Thymus (tissue), 11 donors: Measurements from ENCODE around the gene GIMAP5. TPM values are rescaled to one million over a fixed set of nuclear protein-coding genes. Genes with fewer than 3 reads are reported as not detected.
A peak's percentile ranks its signal among the peaks of the same experiment; 100 is the strongest.

Experiments used
- DNase-seq, 9 donors: peaks; one replicate each; pipeline ENCODE4 v3.0.0-alpha.2; 2013; ENCODE audit warnings: low spot score in 9 of 9, low read depth in 6 of 9, missing footprints in 1 of 9
- H3K27ac ChIP-seq, 2 donors: one replicate each; pipeline ENCODE4 v1.5.1; 2013; ENCODE audit warnings: control low read depth in 1 of 2, low read depth in 1 of 2, low read length in 1 of 2, mild to moderate bottlenecking in 1 of 2, moderate library complexity in 1 of 2
- H3K27me3 ChIP-seq, 2 donors: one replicate each; pipeline ENCODE4 v1.5.1; 2013; ENCODE audit warnings: low read length in 1 of 2; ENCODE audit not compliant: control insufficient read depth in 2 of 2, insufficient read depth in 1 of 2
- H3K36me3 ChIP-seq, 2 donors: one replicate each; pipeline ENCODE4 v1.5.1; 2013; ENCODE audit warnings: low read length in 1 of 2, mild to moderate bottlenecking in 1 of 2, moderate library complexity in 1 of 2; ENCODE audit not compliant: control insufficient read depth in 2 of 2, insufficient read depth in 2 of 2
- H3K4me1 ChIP-seq, 2 donors: one replicate each; pipeline ENCODE4 v1.5.1; 2013; ENCODE audit warnings: low read length in 2 of 2; ENCODE audit not compliant: control insufficient read depth in 2 of 2, insufficient read depth in 2 of 2
- H3K4me3 ChIP-seq, 2 donors: one replicate each; pipeline ENCODE4 v1.5.1; 2013; ENCODE audit warnings: low read length in 2 of 2, control low read depth in 1 of 2, mild to moderate bottlenecking in 1 of 2
- H3K9me3 ChIP-seq, 2 donors: one replicate each; pipeline ENCODE4 v1.5.1; 2013; ENCODE audit warnings: low read length in 1 of 2, mild to moderate bottlenecking in 1 of 2; ENCODE audit not compliant: control insufficient read depth in 2 of 2, insufficient read depth in 1 of 2
- WGBS: extraction: QIAGEN DNeasy Blood & Tissue Kit; methylation state at CpG from one replicate; pipeline ENCODE4 v1.1.7; 2013; 5-methylcytosine and 5-hydroxymethylcytosine counted together
- polyA plus RNA-seq: library from polyadenylated mRNA; stranded (reverse); fragments of 200-250 nt; gene quantifications from one replicate; pipeline ENCODE4 v1.2.3, GENCODE V29; 2013
- total RNA-seq: library from RNA; stranded (reverse); fragments of 120-200 nt; gene quantifications from one replicate; pipeline ENCODE4 v1.2.4, GENCODE V29; 2013
- donor health status: healthy.

The GIMAP5 gene
- total and polyA plus RNA-seq, 2 donors = 39.3 to 39.8 TPM

- Histone ChIP-seq H3K9me3 (no peaks in the 10 kb centered on the region), H3K4me1 (peaks cover 13 to 45% of the 10 kb centered on the region in 2 donors), H3K4me3 (peak overlapping the region in 1 of 2 donors; percentile 10), H3K36me3 (peaks cover 0 to 33% of the 10 kb centered on the region in 2 donors), H3K27ac (no peak overlapping the region), H3K27me3 (no peaks in the 10 kb centered on the region)
- WGBS = 90% methylated on average over 10 of the region's 10 CpGs
- no peak for DNase-seq
Measured at GRCh38 chr7:150740053-150740452, 2.8 kb downstream of the GIMAP5 start.

GRCh38 chr7:150742286-150742968 is 5.2 kb downstream of the GIMAP5 start:
- Histone ChIP-seq H3K27me3 (no peaks in the 10 kb centered on the region), H3K36me3 (peaks cover 0 to 34% of the 10 kb centered on the region in 2 donors), H3K27ac (no peak overlapping the region), H3K4me3 (no peak overlapping the region), H3K9me3 (no peaks in the 10 kb centered on the region), H3K4me1 (peaks cover 0 to 23% of the 10 kb centered on the region in 2 donors)
- no peak for DNase-seq
- 97% methylated on average over 14 of the region's 14 CpGs for WGBS

GRCh38 chr7:150744041-150744656 is 6.9 kb downstream of the GIMAP5 start:
- no peaks in the 10 kb centered on the region for H3K9me3 ChIP-seq
- H3K27me3 ChIP-seq = no peaks in the 10 kb centered on the region
- peaks cover 0 to 10% of the 10 kb centered on the region in 2 donors for H3K4me1 ChIP-seq
- no peak overlapping the region for H3K4me3 ChIP-seq
- DNase-seq = no peak
- WGBS = 95% methylated on average over 8 of the region's 8 CpGs
- H3K27ac ChIP-seq = no peak overlapping the region
- peaks cover 0 to 34% of the 10 kb centered on the region in 2 donors for H3K36me3 ChIP-seq

- DNase-seq = no peak
- H3K36me3 ChIP-seq = peaks cover 0 to 34% of the 10 kb centered on the region in 2 donors
- no peak overlapping the region for H3K4me3 ChIP-seq
- WGBS = 97% methylated on average over 5 of the region's 5 CpGs
- no peaks in the 10 kb centered on the region for H3K27me3 ChIP-seq
- H3K9me3 ChIP-seq = no peaks in the 10 kb centered on the region
- H3K4me1 ChIP-seq = peaks cover 0 to 10% of the 10 kb centered on the region in 2 donors
- no peak overlapping the region for H3K27ac ChIP-seq
Measured at GRCh38 chr7:150745086-150745485, 7.9 kb downstream of the GIMAP5 start.

- peaks cover 0 to 32% of the 10 kb centered on the region in 2 donors for H3K36me3 ChIP-seq
- no peaks in the 10 kb centered on the region for H3K27me3 ChIP-seq
- H3K4me3 ChIP-seq = no peak overlapping the region
- H3K4me1 ChIP-seq = peaks cover 0 to 10% of the 10 kb centered on the region in 2 donors
- no peak for DNase-seq
- no peaks in the 10 kb centered on the region for H3K9me3 ChIP-seq
- 94% methylated on average over 3 of the region's 3 CpGs for WGBS
- no peak overlapping the region for H3K27ac ChIP-seq
Measured at GRCh38 chr7:150745876-150746275, 8.7 kb downstream of the GIMAP5 start.

- no peaks in the 10 kb centered on the region for H3K9me3 ChIP-seq
- H3K4me3 ChIP-seq = no peak overlapping the region
- peaks cover 0 to 23% of the 10 kb centered on the region in 2 donors for H3K36me3 ChIP-seq
- peaks cover 0 to 10% of the 10 kb centered on the region in 2 donors for H3K4me1 ChIP-seq
- DNase-seq = no peak
- no peaks in the 10 kb centered on the region for H3K27me3 ChIP-seq
- no peak overlapping the region for H3K27ac ChIP-seq
- 97% methylated on average over 6 of the region's 6 CpGs for WGBS
Measured at GRCh38 chr7:150746921-150747320, 9.7 kb downstream of the GIMAP5 start.

GRCh38 chr7:150748376-150748775 is 11.2 kb downstream of the GIMAP5 start:
- Histone ChIP-seq H3K36me3 (peaks cover 0 to 9% of the 10 kb centered on the region in 2 donors), H3K27ac (no peak overlapping the region), H3K4me1 (peaks cover 0 to 6% of the 10 kb centered on the region in 2 donors), H3K27me3 (no peaks in the 10 kb centered on the region), H3K9me3 (no peaks in the 10 kb centered on the region), H3K4me3 (no peak overlapping the region)
- DNase-seq = no peak
- WGBS = 88% methylated on average over 4 of the region's 4 CpGs

- WGBS = 91% methylated on average over 2 of the region's 2 CpGs
- Histone ChIP-seq H3K27ac (no peak overlapping the region), H3K36me3 (no peaks in the 10 kb centered on the region), H3K27me3 (no peaks in the 10 kb centered on the region), H3K9me3 (no peaks in the 10 kb centered on the region), H3K4me3 (no peak overlapping the region), H3K4me1 (peaks cover 4 to 29% of the 10 kb centered on the region in 2 donors)
- no peak for DNase-seq
Measured at GRCh38 chr7:150751702-150752101, 14.5 kb downstream of the GIMAP5 start.

- H3K27me3 ChIP-seq = no peaks in the 10 kb centered on the region
- H3K4me1 ChIP-seq = peaks cover 4 to 29% of the 10 kb centered on the region in 2 donors
- no peaks in the 10 kb centered on the region for H3K9me3 ChIP-seq
- no peak for DNase-seq
- H3K27ac ChIP-seq = no peak overlapping the region
- no peaks in the 10 kb centered on the region for H3K36me3 ChIP-seq
- H3K4me3 ChIP-seq = no peak overlapping the region
- WGBS = 75% methylated on average over 6 of the region's 6 CpGs
Measured at GRCh38 chr7:150753239-150753638, 16.0 kb downstream of the GIMAP5 start.
